GM21447 (cell line): ENCODE measurements around the gene ARSI.
"Not testable (repeated sequence)": the region's sequence is repeated elsewhere in the genome, so short reads cannot be mapped to it uniquely, and the experiment has no call there.

ENCODE experiments used
- ATAC-seq: cut with Tn5 transposase; IDR thresholded peaks from one replicate; pipeline ENCODE4 v1.9.1; 2021; ENCODE audit not compliant: unreplicated experiment

ARSI gene

GRCh38 chr5:150248946-150249345 lies 53.8 kb downstream of the ARSI start:
- ATAC-seq: no peak

GRCh38 chr5:150248493-150248892 lies 54.2 kb downstream of the ARSI start:
- not testable (repeated sequence) for ATAC-seq

GRCh38 chr5:150247726-150248125 lies 55.0 kb downstream of the ARSI start:
- no peak for ATAC-seq

- no peak for ATAC-seq
Observed at GRCh38 chr5:150246835-150247234, 55.9 kb downstream of the ARSI start.

- ATAC-seq: no peak
Observed at GRCh38 chr5:150246429-150246828, 56.3 kb downstream of the ARSI start.
